GM10266 (cell line): ENCODE results near the gene FEM1A.
"Not testable (repeated sequence)": the region's sequence is repeated elsewhere in the genome, so short reads cannot be mapped to it uniquely, and the experiment has no call there.

ENCODE experiments used
- DNase-seq: peaks from one replicate; pipeline ENCODE4 v3.0.0; 2012; ENCODE audit errors: extremely low spot score
- CTCF ChIP-seq: IDR thresholded peaks from 2 replicates; pipeline ENCODE4 v1.5.1; 2012; ENCODE audit warnings: mild to moderate bottlenecking, low read depth; ENCODE audit not compliant: control insufficient read depth, insufficient read depth; ENCODE audit errors: missing control alignments

The FEM1A gene

GRCh38 chr19:4832776-4833175 lies 41.2 kb downstream of the FEM1A start:
- DNase-seq: no peak
- TF ChIP-seq CTCF: no peak

DNA sequence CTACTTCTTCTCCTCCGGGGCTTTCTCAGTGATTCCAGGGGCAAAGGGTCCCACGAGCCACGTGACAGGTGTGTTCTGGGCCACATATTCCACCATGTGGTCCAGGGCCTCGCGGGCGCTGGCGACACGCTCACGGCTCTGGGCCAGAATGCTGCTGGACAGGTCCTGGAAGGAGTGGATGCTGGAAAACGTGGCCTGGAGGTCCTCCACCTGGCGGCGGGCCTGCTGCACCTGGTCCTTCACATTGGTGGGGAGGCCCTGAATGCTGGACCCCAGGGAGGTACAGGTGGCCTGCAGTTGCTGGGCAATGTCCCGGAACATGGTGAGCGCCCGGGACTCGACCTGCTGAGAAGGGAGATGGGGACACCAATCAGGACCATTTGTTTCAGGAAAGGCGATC lies 47.7 kb downstream of the FEM1A start:
- DNase-seq: no peak
- no peak for TF ChIP-seq CTCF

GRCh38 chr19:4843647-4843965 lies 52.1 kb downstream of the FEM1A start:
- no peak for DNase-seq
- no peak for TF ChIP-seq CTCF

DNA sequence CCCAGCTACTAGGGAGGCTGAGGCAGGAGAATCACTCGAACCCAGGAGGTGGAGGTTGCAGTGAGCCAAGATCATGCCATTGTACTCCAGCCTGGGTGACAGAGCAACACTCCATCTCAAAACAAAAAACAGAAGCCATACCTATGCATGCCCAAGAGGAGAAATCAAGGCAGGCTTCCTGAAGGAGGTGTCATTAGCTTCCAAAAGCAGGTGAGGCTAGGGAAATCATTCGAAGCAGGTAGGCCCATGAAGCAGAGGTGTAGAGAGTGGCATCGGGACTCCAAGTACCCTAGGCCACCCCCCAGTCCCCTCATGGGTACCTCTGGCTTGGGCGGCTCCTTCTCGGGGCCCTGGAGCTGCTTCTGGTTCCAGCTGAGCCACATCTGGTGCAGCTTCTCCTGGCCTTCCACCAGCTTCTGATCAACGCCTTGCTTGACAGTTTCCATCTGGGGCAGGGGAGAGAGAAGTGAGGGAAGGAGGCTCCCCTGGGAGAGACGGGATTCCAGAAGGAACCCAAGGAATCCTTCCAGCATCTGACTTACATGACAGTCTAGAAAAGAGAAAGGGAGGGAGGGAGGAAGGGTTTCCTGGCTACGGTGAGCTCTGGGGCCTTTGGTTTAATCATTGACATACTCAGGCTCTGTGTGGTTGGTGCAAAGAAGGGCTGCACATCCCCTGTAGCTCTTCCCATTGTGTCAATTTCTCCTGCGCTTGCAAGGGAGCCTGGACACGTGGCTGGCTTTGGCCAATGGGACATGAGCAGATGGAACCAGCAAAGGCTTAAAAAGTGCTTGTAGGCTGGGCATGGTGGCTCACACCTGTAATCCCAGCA lies 53.0 kb downstream of the FEM1A start:
- no peak for TF ChIP-seq CTCF
- DNase-seq: no peak

DNA sequence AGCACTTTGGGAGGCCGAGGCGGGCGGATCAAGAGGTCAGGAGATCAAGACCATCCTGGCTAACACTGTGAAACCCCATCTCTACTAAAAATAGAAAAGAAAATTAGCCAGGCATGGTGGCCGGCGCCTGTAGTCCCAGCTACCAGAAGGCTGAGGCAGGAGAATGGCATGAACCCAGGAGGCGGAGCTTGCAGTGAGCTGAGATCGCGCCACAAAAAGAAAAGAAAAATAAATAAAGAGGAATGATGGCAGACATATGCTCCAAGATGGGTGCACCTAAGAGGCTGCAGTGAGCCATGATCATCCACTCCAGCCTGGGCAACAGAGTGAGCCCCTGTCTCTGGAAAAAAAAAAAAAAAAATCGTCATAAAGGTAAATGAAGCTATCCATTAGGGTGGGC lies 54.4 kb downstream of the FEM1A start:
- DNase-seq: not testable (repeated sequence)

- DNase-seq: no peak
- no peak for TF ChIP-seq CTCF
These were observed 55.8 kb downstream of the FEM1A start for GRCh38 chr19:4847190-4847973.

- DNase-seq: no peak
- TF ChIP-seq CTCF: no peak
These were observed 57.5 kb downstream of the FEM1A start for GRCh38 chr19:4849019-4849418.
